HG03521 (cell line): ENCODE measurements around the gene CLCN3.
"Not testable (repeated sequence)": the region's sequence is repeated elsewhere in the genome, so short reads cannot be mapped to it uniquely, and the experiment has no call there.

Experiments
- ATAC-seq: cut with Tn5 transposase; IDR thresholded peaks from one replicate; pipeline ENCODE4 v1.9.1; 2021; ENCODE audit warnings: mild to moderate bottlenecking, moderate library complexity; ENCODE audit not compliant: unreplicated experiment

The CLCN3 gene

GRCh38 chr4:169650227-169650936 lies 30.0 kb downstream of the CLCN3 start:
- no peak for ATAC-seq

GRCh38 chr4:169652535-169652934 lies 32.2 kb downstream of the CLCN3 start:
- no peak for ATAC-seq

- no peak for ATAC-seq
Observed at GRCh38 chr4:169655401-169655800, 35.0 kb downstream of the CLCN3 start.

GRCh38 chr4:169657470-169658107 lies 37.2 kb downstream of the CLCN3 start:
- ATAC-seq, result no peak

- ATAC-seq, result no peak
Observed at GRCh38 chr4:169658196-169658595, 37.8 kb downstream of the CLCN3 start.

- ATAC-seq, result no peak
Observed at GRCh38 chr4:169658975-169659715, 38.8 kb downstream of the CLCN3 start.

GRCh38 chr4:169659716-169660670 lies 39.6 kb downstream of the CLCN3 start:
- ATAC-seq, result peak; percentile 97

- no peak for ATAC-seq
Observed at GRCh38 chr4:169660929-169661328, 40.6 kb downstream of the CLCN3 start.

- ATAC-seq, result no peak
Observed at GRCh38 chr4:169661761-169662160, 41.4 kb downstream of the CLCN3 start.

GRCh38 chr4:169662206-169662605 lies 41.8 kb downstream of the CLCN3 start:
- no peak for ATAC-seq

GRCh38 chr4:169663402-169663801 lies 43.0 kb downstream of the CLCN3 start:
- no peak for ATAC-seq

- no peak for ATAC-seq
Observed at GRCh38 chr4:169663831-169664230, 43.5 kb downstream of the CLCN3 start.

- ATAC-seq, result no peak
Observed at GRCh38 chr4:169664615-169665014, 44.2 kb downstream of the CLCN3 start.

GRCh38 chr4:169665046-169665737 lies 44.8 kb downstream of the CLCN3 start:
- ATAC-seq, result no peak

- no peak for ATAC-seq
Observed at GRCh38 chr4:169668069-169668721, 47.8 kb downstream of the CLCN3 start.

- ATAC-seq, result no peak
Observed at GRCh38 chr4:169675825-169676224, 55.4 kb downstream of the CLCN3 start.

GRCh38 chr4:169677150-169677748 lies 56.9 kb downstream of the CLCN3 start:
- no peak for ATAC-seq

- not testable (repeated sequence) for ATAC-seq
Observed at GRCh38 chr4:169678486-169678885, 58.1 kb downstream of the CLCN3 start.

- not testable (repeated sequence) for ATAC-seq
Observed at GRCh38 chr4:169678951-169679591, 58.7 kb downstream of the CLCN3 start.
